Measurements from ENCODE around the gene SARNP.
"Not testable (repeated sequence)": the region's sequence is repeated elsewhere in the genome, so short reads cannot be mapped to it uniquely, and the experiment has no call there.

SARNP gene

DNA sequence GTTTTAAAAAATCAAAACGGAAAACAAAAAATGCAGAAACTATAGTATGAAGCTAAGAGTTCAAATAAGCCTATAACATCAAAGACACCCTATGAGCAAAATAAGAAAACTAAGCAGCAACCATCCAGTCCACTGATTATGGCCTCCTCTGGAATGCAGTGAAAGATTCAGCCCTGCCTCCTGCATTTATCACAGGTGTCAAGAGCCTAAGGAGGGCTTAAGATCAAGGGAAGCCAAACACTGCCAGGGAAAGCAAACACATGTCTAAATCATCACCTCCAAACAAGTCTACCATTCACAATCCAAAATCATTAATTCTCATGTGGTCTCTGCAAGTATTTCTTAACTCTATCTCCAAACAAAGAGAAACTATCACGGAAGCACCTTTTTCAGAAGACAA lies 28.4 kb downstream of the SARNP start:
- DNase-seq, result no peak

GRCh38 chr12:55788546-55788945 lies 29.0 kb downstream of the SARNP start:
- DNase-seq, result no peak

GRCh38 chr12:55780685-55781084 lies 36.8 kb downstream of the SARNP start:
- DNase-seq, result no peak

- DNase-seq, result no peak
Observed at GRCh38 chr12:55777856-55778255, 39.7 kb downstream of the SARNP start.

- no peak for DNase-seq
Observed at GRCh38 chr12:55771736-55772135, 45.8 kb downstream of the SARNP start.

- no peak for DNase-seq
Observed at GRCh38 chr12:55767156-55767555, 50.4 kb downstream of the SARNP start.

GRCh38 chr12:55765736-55766290 lies 51.7 kb downstream of the SARNP start:
- DNase-seq, result no peak

DNA sequence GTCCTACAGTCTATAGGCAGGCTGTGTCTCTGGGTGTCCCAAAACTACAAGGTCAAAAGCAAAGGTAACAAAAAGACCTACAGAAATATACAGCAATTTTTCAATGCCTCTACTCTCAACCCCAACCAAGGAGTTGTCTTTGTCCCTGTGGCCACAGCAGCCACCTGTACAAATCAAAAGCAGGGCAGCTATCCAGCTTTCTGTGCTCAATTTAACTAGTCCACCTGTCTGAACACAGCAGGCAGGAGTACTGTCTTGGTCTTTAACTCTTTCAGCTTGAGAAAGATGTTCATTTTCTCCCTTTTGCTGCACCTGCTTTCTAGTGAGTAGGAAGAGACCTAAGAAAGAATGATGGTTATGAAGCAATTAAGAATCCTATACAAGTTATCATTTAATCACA lies 54.9 kb downstream of the SARNP start:
- no peak for DNase-seq

DNA sequence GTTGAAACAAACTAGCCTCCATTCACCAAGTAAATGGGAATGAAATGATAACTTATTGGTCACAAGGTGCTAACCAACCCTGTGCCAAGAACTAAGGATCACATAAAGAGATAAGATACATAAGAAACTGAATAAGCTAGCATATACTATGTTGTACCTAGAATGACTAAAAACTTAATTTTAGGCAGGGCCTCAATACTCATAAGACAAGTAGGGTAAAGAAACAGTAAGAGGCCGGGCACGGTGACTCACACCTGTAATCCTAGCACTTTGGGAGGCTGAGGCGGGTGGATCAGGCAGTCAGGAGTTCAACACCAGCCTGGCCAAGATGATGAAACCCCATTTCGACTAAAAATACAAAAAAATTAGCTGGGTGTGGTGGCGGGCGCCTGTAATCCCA lies 56.9 kb downstream of the SARNP start:
- peak; percentile 21 to 46 for DNase-seq

DNA sequence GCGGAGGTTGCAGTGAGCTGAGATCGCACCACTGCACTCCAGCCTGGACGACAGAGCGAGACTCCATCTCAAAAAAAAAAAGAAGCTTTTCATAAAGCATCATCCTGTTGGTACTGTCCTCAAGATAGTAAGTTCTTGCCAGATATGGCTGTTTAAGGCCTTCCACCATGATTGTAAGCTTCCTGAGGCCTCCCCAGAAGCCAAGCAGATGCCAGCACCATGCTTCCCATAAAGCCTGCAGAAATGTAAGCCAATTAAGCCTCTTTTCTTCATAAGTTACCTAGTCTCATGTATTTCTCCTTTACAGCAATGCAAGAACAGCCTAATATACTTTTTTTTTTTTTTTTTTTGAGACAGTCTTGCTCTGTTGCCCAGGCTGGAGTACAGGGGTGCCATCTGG lies 58.9 kb downstream of the SARNP start:
- DNase-seq, result not testable (repeated sequence)

DNA sequence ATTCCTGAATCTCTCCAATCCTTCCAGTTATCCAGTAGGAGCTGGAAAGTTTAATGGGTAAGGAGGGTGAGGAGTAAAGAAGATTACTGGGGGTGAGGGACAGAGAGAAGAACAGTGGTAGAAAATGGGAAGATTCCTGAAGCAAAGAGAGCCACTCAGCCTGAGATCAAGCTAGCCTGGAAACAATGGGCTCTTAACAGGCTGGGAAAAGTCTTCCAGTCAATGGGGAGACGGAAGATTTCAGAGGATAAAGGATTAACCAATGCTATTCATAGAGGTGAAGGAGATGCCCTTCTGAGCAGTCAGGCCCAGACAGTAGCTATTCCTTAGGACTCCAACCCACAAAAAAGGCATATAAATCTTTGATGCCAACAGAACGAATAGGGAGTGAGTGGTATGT lies 59.8 kb downstream of the SARNP start:
- no peak for DNase-seq

DNA sequence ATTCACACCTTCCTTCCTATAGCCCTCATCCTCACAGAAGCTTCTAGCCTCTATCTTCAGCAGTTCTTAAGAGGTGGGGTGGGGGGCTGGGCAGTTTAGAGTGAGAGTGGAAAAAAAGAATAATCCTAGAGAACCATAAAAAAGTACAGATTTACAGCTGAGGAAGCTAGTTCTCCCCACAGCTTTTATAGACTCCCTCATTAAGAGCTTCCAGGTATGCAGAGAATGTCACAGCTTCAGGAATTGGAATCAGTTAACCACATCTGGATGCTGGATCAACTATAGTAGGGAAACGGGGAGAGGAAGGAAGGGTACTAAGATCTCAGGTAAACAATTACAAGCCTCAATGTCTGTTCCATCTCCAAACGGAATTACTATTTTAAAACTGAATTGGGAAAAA lies 62.3 kb downstream of the SARNP start:
- no peak for DNase-seq

DNA sequence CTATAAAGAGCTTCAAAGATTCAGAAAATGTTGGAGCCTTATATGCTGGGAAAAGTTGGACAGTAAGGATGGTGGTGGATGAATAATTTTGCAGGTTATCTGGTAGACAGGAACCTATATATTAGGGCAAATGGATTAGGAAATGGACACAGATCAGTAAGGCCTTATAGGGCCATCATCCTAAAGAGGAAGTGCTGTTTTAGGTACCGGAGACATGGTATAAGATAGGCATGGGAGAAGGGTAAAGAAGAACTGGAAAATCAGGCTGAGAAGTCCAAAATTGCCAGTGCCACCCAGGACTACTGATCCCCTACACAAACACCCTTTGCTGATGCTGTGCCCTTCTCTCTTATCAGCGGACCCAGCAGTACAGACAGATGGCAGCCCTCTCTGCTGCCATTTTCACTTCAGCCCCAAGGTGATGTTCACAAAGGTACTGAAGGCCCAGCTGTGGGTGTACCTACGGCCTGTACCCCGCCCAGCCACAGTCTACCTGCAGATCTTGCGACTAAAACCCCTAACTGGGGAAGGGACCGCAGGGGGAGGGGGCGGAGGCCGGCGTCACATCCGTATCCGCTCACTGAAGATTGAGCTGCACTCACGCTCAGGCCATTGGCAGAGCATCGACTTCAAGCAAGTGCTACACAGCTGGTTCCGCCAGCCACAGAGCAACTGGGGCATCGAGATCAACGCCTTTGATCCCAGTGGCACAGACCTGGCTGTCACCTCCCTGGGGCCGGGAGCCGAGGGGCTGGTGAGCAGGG lies 69.1 kb downstream of the SARNP start:
- no peak for DNase-seq

DNA sequence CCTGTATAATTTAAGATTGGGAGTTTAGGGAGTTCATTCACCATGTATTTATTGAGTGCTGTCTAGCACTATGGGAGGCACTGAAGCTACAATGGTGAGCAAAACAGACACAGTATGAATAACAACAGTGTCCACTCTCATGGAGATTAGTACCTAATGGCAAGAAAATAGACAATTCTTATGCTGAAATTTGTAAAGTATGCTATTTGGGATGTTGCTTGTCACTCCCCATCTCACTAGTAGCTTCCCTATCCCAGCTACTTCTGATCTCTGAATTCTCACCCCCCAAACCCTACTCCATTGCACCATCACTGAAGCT lies 70.7 kb downstream of the SARNP start:
- no peak for DNase-seq

DNA sequence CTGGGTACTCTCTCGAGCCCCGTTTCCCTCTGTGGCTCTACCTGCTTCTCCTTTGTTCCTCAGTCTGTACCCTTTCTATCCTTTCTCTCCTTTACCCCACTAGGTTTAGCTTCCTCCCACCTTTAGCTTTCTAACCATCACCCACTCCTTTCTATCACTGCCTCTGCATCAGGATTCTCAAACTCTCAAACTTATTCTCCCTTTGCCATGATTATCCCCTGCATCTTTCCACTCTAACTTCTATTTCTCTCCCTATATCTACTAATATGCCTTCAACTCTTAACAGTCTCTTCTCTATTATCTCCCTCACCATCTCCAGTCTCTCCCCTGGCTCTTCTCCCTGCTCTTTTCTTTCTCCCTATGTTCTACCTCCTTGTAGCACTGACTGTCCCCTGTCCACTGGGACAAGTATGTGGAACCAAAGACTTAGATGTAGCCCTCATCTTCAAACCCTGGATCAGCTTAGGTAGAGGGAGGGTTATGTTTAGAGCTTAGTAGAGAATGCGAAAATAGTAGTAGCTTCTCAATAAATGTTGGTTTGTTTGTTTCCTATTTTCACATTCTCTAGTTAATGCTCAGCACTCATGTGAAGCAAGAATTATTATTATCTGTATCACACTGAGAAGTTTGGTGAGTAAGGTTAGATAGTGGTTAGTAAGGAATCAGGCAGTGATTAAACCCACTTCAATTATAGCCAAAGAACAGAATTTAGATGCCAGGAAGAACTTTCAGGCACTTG lies 71.2 kb downstream of the SARNP start:
- DNase-seq, result no peak

GRCh38 chr12:55745361-55746173 lies 72.0 kb downstream of the SARNP start:
- DNase-seq, result no peak

DNA sequence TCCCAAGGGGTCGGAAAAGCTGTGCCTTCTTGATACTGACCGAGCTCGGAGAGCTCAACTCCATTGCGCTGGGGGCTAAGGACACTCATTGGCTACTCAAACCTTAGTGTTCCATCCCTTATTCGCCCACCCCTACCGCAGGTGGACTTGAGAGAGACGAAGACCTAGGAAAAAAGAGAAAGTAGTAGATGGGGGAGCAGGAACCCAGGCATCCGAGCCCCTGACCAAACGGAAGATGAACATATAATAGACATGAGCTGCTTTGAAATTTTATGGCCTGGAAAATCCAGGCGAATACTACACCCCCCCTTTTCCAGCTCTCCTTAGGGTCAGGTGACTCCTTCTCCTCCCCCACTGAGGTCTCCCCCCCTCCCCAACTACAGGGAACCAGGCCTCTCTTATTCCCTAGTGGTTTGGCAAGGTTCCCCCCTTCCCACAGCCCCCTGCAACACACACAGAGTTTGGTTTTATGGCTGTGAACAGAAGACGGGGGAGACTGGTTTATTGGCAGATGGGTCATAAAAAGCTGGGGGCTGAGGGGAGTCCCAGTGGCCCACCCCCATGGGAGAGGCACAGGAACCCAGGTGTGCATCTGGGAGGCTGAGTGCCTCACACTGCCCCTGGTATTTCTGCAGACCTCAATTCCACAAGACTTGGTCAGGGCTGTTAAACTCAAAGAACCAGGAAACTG lies 73.0 kb downstream of the SARNP start:
- no peak for DNase-seq

GRCh38 chr12:55743406-55744339 lies 73.9 kb downstream of the SARNP start:
- DNase-seq, result peak; percentile 27 to 46

DNA sequence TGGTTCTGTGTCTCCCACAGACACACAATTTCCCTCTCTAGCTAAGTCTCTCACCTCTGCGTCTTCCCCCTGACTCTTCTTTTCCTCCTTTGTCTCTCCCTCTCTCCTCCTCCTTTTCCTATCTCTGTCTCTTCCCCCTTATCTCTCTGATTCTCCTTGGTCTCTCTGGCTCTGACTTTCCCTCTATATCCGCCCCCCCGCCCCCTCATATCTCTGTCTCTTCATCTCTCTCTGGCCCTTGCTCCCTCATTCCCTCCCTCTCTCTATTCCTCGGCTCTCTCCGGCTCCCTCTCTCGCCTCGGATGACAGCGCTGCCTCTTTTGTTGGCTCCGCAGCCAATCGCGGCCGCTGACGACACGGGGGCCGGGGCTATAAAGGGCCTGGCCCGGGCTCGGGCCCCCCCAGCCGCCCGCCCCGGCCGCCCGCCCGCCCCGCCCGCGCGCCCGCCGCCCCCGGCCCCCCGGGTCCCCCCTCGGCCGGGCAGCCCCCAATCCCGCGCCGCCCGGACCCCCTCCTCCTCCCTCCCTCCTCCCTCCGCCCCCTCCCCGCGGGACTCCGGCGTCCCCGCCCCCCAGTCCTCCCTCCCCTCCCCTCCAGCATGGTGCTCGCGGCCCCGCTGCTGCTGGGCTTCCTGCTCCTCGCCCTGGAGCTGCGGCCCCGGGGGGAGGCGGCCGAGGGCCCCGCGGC lies 74.7 kb downstream of the SARNP start, which contains the start of gene GDF11:
GDF11 (plus strand) TSS at position 404 of the 687 bp plus-strand sequence; CDS start at position 599, 195 bp downstream.
- peak; percentile 65 to 67 for DNase-seq

DNA sequence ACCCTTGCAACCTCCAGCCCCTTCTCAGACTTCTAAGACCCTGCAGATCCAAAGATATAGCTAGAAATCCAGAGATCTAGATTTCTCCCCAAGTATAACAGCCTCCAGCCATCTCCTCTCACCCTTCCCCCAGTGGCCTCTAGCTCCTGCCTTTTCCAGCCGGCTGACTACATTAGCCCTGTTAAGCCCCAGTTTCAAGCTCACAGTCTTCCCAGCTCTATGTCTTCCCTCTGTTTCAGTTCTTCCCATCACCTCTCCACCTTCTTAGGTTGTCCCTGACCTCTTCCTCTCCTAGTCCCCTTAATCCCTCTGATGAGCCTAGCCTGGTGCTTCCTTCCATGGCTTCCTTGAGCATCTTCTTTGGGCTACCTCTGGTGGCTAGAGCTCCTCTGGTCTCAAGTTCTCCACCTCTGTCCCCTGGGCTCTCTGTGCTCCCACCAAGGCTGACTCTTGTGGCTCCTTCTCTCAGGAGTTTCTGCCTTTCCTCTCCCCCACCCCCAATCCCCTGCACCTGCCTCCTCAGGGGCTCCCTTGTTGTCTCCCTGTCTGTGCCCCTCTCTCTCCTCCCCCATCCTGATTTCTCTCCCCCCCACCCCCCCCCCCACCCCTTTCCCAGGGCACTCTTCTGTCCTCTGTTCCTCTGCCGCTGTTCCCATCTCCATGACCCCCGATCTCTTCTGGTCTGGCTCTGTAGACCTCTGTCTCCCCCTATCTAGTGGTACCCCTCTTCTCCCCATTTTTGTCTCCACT lies 75.4 kb downstream of the SARNP start:
- DNase-seq, result no peak
